TTC549 (cell line): ENCODE results near the gene BGN.

ENCODE experiments used
- FAIRE-seq: peaks from 2 replicates; lab custom pipeline; 2012; peaks lifted over from hg19 to GRCh38; lab: Jason Lieb, UNC

BGN gene

DNA sequence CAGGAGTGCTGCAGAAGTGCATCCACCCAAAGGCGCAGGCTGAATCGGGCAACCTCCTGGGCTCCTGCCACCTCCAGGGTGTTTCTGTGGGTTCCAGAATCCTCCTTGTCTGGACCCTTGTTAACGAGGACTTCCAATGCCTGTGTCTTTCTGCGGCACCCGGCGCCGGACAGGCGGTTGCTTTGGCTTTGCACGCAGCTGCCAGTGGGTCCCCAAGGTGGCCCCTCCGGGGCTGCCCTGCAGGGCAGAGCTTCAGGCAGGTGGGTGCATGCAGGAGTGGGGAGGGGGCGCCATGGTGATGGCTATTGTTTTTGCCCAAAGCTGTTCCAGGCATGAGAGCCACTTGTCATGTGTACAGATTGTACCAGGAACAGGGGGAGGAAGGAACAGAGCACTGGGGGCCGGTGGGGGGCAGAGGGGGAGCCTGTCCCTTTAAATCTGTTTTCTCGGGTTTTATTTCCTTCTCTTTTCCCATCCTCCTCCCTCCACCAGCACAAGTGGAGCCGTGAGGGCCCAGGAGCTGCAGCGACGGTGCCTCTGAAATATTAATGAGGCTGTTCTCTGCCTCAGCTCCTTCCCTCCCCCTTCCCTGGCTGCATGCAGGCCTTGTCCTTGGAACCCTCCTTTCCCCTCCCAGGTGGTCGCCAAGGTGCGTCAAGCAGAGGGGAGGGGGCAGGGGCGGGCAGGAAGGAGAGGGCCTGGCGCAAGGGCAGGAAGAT, 35.8 kb downstream of the BGN start:
- FAIRE-seq = no peak

DNA sequence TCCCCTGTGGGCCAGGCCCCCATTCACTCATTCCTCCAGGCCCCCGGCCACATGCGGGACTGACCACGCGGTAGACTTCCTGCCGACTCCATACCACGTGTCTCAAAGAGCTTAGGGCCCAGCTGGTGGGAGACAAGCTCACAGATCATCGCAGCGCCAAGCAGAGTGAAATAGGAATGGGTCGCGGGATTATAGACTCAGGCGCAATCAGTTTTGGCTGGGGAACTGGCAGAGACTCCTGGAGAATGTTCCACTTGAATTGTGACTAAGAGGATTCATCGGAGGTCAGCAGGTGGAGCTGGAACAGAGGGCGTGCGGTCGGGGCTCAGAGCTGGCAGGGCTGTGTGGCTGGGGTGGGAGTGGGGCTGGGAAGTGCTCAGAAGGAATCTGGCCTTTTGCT, 38.3 kb downstream of the BGN start:
- FAIRE-seq = no peak

DNA sequence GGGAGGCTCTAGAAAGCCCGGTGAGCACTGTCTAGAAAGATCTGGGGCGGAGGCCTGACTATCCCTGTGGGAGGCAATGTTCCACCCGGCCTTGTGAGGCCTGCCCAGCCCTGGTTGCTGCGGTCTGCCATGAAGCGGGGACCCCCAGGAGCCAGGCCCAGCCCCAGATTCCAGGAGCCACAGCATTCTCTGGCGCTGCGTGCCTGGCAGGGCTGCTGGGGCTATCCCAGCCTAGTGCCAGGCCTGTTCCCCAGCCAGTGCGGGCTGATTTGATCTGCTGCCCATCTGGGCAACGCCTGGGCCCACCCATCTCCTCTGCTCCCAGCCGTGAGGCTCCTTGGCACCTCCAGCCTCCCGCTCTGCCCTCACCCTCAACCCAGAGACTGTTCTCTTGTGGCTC, 42.3 kb downstream of the BGN start:
- FAIRE-seq = no peak

DNA sequence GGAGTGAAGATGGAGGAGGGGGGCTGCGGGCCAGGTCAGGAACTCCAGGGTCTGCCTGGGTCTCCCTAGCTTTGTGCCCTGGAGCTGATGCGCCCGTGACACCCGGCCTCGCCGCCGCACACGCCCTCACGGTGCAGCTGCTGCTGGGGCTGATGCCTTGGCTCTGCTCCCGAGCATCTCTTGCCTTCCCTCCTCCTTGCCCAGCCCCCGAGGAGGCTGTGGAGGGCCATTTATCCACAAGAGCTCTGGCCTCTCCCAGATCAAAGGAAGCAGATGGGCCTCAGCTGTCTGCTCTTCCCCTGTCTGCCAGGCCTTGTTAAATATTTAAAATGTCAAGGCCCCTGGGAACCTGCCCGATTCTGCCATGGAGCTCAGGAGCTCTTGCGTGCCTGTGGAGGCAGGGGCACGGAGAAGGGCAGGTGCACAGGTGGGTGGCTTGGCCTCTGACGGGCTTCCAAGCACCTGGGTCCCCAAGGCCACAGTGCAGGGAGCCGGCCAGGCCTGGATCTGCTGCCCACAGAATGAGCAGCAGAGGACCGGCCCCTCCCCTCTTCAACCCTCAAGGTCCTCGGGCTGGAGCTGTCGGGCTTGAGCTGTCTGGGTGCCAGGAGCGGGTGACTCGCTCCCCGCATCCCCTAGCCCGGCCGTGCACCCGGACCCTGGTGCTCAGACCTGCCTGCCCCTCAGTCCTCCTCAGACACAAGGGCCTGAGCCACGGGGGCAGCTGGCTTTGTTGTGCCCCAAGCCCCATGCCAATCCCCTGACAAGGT, 42.9 kb downstream of the BGN start:
- no peak for FAIRE-seq

DNA sequence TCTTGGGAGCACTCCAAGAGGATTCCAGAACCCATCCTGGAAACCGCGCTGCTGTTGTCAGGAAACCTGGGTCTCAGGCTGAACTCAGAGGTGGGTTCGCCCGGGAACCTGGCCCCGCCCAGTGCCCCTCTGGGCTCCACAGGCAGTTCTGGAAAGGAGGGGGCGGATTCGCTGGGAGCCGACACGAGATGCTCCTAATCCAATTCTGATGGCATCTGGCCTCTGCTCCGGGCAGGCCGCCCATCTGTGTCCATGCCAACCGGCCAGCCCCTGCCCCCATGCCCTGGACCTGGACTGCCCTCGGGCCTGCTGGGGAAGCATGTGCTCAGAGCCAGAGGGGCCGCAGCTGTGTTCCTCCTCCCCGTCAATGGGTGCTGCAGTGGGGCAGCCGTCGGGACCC, 43.6 kb downstream of the BGN start:
- no peak for FAIRE-seq

DNA sequence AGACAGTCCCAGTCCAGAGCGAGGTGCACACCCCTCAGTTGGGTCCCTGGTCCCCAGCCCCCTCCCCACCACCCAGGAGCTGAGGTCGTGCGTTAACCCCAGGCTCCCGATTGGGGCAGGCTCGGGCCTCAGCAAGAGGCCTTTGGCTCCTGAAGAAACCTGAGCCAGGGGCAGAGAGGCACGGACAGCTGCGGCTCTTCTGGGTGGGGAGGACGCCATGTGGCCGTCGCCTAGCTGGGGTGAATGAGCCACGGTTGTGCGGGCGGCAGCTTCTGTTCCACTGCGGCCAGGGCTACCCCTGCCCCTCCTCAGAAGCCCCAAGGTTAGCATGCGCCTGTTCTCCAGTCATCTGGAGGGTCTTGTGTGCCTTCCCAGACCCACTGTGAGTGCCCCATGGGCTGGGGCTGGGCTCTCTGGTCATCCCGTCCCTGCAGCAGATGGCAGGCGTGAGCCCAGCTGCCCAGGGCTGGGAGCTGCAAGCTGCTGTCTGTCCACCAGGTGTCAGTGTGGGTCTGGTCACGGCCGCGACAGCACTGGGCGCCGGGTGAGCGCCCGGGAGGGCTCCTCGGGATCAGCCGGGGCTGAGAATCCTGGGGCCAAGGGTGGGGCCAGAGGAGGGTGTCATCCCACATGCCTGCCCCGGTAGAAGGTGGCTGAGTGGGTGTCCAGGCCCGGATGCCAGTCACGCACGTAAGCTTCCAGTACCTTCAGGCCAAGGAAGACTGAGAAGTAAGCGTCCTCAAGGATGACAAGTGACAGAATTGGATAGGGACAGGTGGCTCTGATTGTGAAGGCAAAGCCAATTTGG, 44.6 kb downstream of the BGN start:
- no peak for FAIRE-seq

DNA sequence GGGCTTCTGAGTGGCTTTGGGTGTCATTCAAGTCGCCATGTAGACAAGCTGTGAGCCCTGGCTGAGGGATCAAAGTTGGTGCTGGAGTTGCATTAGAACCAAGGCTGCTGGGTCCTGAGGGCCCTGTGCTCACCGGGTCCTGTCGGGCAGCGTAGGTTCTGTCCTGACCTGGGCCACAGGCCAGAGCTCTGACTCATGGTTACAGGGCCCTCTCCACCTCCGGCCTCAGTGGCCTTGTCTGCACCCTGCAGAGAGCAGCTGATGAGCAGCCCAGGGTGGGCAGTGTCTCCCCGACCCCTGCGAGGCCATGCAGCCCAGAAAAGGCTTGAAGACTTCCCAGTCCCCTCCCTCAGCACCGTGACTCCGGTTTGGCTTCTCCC, 45.2 kb downstream of the BGN start:
- no peak for FAIRE-seq

DNA sequence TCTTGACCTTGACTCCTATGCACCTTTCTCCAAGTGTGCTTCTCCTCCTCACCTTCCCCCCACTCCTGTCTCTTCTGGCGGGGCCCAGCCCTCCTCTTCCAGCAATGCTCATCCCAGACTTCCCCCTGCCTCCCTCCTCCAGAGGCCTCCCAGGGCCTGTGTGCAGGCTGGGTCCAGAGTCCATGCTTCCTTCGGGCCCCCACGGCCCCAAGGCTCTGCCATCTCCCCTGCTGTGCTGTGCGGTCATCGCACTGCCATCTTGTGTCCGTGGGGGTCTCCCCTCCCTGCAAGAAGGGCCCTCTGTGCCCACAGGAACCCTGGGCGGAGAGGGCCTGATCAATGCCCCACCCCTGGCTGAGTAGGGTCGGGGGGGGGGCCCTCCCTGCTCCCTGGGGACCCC, 49.9 kb downstream of the BGN start:
- no peak for FAIRE-seq

DNA sequence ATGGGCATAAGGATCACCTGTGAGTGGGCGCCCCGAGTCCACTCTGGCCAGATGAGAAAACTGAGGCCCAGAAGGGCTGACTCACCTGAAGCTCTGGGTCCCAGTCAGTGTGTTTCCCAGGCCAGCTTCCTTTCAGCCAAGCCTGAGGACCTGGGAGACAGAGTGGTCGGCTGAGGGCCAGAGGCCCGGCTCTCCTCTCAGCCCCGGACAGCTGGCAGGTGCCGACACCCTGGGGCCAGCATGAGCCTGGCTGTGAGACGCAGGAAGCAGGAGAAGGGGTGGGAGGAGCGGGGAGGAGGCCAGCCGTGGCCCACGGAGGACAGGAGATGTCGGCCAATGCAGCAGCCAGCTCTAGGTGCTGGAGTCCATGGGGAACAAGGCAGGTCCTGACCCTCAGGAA, 51.6 kb downstream of the BGN start:
- no peak for FAIRE-seq

DNA sequence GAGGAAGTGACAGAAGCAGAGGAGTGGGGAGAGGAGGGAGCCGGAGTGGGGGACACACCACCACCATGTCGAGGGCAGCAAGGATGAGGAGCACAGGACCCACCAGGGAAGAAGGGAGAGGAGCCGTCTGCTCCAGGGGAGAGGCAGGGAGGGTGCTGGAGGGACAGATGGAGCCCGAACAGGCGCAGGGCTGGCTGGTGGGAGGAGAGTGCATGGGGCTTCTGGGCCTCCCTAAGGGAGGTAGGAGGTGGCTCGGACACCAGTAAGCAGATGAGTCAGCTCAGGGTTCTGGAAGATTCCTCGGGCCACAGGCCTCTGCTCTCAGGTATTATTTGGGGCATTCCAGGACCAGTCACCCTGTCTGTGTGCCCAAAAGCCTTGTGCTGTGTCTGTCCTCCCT, 52.4 kb downstream of the BGN start:
- no peak for FAIRE-seq

DNA sequence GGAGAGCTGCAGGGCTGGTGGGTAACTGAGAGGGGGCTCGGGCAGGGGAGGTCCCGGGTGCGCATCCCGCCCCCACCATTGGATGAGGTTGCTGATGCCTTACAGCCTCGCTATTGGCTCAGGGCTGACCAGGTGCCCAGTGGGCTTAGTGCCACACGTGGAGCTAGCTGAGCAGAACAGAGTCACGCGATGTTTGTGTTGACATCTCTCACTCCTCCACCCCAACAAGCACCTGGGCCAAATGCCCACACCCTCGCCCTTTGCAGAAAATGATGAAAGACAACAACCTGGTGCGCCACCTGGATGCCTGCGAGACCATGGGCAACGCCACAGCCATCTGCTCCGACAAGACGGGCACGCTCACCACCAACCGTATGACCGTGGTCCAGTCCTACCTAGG, 54.5 kb downstream of the BGN start:
- no peak for FAIRE-seq

DNA sequence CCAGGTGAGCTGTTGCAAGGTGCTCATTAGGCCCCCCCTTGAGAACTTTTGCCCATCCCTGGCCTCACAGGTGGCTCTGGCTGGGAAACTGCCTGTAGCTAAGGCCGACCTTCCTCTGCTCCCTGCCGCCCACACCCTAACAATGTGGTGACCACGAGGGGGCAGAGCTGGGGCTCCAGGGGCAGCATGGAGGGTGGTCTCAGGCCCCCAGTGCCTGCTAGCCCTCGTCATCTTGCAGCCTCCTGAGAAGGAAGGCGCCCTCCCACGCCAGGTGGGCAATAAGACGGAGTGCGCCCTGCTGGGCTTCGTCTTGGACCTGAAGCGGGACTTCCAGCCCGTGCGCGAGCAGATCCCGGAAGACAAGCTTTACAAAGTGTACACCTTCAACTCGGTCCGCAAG, 55.0 kb downstream of the BGN start:
- no peak for FAIRE-seq

DNA sequence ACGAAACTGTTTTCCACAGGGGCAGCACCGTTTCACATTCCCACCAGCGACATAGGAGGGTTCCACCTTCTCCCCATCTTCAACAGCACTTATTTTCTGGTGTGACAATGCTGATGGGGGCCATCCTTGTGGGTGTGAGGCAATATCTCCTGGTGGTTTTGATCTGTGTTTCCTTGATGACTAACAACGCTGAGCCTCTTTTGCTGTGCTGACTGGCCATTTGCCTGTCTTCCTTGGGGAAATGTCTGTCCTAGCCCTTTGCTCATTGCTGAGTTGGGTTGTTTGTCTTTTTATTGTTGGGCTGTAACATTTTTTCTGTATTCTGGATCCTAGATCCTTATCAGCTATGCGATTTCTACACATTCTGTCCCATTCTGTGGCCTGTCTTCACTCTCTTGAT, 56.4 kb downstream of the BGN start:
- FAIRE-seq = no peak

DNA sequence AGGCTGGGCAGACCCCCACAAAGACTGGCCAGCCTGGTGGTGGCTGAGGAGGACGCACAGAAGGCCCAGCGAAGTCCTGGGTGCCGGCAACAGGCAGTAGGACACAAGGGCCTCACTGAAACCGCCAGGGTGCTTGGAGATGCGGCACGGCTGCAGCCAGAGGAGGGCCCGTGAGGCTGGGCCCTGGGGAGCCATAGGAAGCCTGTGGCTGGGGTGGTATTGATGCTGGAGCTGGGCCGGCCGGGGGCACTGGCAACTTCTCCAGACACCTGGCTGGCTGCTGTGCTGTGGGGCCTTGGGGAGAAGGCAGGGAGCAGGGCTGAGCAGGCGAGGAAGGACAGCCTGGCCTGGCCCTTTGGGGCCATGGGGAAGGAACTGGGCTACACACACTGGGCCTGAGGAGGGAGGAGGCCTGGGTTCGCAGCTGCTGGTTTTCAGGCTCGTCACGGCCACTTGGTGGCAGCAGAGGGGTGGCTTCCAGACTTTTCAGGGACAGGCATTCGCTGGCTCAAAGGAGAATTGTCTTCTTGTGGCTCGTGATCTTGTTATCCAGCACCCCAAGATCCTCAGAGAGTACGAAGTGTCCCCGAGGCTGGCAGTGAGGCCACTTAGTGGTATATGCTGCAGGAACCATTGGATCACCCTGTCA, 59.9 kb downstream of the BGN start:
- FAIRE-seq = no peak

DNA sequence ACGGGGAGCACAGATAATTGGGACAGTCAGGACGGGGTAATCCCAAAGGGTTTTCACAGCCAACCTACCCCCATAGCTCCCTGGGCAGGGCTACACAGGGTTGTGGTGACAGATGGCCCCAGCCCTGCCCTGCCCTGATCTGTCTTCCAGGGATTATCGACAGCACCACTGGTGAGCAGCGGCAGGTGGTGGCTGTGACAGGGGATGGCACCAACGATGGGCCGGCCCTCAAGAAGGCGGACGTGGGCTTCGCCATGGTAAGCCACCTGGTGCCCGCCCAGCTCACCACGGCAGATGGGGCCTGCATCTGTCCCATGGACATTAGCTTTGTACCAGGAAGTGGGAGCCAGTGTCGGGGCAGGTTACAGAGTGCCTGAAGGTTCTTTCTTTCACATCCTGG, 62.0 kb downstream of the BGN start:
- no peak for FAIRE-seq

DNA sequence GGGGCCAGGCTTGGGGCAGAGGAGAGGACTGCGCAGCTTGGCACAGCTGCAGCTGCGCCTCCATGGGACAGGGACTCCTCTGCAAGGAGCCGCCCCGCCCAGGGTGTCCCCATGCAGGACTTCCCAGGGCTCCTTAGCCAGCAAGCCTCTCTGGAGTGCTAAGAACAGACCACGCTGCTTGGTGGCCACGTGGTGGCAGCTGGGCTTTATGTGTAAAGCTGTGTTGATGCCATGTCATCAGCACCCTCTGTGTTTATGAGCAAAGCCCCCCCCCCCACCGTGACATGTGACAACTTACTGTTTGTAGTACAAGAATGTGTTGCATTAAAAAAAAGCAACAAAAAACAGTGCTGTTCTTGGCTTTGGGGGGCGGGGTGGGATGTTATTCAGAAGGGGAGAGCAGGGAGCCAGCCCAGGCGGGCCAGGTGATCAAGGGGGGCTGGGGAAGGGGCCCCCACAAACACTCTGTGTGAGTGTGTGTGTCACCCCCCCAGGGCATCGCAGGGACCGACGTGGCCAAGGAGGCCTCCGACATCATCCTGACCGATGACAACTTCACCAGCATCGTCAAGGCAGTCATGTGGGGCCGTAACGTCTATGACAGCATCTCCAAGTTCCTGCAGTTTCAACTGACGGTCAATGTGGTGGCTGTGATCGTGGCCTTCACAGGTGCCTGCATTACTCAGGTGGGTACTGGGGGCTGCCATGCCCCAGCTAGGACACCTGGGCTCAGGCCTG, 63.0 kb downstream of the BGN start:
- no peak for FAIRE-seq
